GM12872 (cell line): Measurements from ENCODE around the gene TMEM175.

Experiments
- TF ChIP-seq, protein P1 (sequence below): IDR thresholded peaks from 3 replicates; pipeline ENCODE4 v1.5.1; 2011; ENCODE audit warnings: low read depth, mild to moderate bottlenecking, low read length, moderate library complexity; ENCODE audit not compliant: insufficient read depth

The TMEM175 gene

DNA sequence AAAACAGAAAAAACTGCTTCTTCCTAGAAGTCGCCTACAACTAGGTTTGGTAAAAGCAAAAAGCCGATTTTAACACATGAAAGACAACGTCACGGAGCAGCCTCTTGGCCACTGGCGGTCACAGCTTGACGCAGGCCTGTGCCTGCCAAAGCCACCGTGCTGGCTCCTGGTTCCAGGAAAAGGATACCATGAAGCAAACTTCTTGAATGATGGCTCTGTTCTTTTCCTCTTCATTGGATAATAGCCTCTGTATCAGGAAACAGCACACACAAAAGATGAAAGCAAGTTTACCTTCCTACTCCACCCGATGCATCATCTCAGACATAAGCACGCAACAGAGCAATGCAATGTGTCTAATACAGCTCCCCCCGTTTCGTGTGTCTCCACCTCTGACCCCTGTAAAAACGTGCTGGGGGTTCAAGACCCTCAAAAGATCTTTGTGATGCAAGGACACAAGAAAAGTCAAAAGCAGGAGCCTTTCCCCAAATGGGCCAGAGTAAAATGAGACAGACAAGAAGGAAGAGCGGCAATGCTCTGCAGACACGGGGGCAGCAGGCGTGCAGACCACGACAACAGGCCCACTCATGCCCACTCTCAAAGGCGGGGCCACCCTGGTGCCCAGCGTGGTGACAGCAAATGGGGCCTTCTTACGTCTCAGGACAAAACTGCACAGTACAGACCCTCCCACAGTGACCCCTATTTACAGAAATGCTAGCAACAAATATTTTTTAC is 19.5 kb upstream of the TMEM175 start:
- TF ChIP-seq, protein P1, sequence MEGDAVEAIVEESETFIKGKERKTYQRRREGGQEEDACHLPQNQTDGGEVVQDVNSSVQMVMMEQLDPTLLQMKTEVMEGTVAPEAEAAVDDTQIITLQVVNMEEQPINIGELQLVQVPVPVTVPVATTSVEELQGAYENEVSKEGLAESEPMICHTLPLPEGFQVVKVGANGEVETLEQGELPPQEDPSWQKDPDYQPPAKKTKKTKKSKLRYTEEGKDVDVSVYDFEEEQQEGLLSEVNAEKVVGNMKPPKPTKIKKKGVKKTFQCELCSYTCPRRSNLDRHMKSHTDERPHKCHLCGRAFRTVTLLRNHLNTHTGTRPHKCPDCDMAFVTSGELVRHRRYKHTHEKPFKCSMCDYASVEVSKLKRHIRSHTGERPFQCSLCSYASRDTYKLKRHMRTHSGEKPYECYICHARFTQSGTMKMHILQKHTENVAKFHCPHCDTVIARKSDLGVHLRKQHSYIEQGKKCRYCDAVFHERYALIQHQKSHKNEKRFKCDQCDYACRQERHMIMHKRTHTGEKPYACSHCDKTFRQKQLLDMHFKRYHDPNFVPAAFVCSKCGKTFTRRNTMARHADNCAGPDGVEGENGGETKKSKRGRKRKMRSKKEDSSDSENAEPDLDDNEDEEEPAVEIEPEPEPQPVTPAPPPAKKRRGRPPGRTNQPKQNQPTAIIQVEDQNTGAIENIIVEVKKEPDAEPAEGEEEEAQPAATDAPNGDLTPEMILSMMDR: no peak

DNA sequence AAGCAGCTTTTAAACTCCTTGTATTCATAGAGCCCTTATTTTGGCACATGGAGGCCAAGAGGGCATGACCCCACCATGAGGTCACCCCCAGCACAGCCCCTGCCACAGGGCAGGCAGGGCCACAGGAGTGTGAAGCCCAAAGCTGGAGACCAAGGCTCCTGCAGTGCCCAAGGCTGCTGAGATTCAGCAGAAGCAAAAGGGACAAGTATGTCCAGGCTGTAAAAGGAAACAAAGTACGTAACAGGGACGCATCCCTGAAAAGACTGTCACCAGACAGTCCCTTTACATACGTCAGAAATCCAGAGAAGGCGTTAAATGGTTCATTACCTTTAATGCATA is 19.0 kb upstream of the TMEM175 start:
- TF ChIP-seq, protein P1: no peak

DNA sequence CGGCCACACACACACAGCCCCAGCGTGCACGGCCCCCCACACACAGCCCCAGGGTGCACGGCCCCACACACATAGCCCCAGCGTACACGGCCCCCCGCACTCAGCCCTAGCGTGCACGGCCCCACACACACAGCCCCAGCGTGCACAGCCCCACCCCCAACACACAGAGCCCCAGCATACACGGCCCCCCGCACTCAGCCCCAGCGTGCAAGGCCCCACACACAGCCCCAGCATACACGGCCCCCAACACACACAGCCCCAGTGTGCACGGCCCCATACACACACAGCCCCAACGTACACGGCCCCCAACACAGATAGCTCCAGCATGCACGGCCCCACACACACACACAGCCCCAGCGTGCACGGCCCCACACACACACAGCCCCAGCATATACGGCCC is 17.7 kb upstream of the TMEM175 start:
- TF ChIP-seq, protein P1: no peak

DNA sequence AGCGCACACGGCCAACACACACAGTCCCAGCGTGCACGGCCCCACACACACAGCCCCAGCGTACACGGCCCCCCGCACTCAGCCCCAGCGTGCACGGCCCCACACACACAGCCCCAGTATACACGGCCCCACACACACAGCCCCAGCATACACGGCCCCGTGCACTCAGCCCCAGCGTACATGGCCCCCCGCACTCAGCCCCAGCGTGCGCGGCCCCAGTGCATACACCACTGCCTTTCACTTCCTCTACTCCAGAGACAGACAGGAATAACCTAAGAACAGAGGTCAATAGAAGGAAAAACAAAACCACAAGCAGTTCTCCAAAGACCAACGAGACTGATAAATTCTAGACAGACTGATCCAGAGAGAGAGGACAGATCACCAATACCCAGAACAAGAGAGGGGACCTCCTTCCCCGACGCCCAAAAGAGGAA is 17.2 kb upstream of the TMEM175 start:
- TF ChIP-seq, protein P1: no peak

DNA sequence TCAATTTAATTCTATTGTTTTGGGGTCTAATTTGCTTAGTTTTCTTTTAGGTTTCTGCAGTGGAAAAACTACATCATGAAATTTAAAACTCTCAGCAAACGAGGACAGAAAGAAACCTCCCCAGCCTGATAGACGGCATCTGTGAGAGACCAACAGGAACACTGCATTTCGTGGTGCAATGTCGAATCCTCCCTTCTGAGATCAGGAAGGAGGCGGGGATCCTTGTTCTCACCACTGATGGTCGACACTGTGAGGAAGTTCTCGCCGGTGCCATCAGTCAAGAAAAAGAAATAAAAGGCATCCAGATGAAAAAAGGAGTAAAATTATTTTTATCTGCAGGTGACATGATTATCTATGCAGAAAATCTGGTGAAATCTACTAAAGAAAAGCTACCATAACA is 16.7 kb upstream of the TMEM175 start:
- TF ChIP-seq, protein P1: no peak

DNA sequence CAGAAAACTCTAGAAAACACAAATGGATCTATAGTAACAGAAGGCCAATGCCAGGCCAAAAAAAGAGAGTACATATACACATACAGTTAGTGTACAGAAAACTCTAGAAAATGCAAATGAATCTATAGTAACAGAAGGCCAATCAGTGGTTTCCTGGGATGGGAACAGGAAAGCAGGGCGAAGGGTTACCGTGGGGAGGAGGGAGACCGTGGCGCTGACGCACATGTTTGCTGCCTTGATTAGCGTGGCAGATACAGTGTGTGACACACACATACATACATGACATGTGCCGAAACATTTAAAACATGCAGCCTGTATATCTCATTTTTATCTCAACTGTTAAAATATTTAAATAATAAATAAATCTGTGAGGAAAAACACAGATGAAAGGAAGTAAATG is 14.8 kb upstream of the TMEM175 start:
- TF ChIP-seq, protein P1: no peak

DNA sequence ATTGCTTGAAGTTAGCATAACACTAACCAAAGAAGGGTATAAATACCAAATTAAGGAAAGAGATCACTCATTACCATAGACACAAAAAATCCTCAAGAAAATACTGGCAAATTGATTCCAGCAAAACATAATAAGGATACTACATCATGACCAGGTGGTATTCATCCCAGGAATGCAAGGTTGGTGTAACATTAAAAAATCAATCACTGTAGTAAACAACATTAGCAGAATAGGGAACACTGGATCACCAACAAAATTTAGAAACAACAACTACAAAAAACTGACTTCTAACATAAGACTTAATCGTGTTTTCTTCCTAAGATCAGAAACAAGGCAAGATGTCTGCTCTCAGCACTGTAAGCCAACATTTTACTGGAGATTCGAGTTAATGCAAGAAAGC is 14.3 kb upstream of the TMEM175 start:
- TF ChIP-seq, protein P1: no peak
